Lower leg skin (tissue), 3 donors: ENCODE measurements around the gene ATRN.

ENCODE experiments used
- POLR2A ChIP-seq, 2 donors: fragments of 450-650 bp; IDR thresholded peaks; one replicate each; pipeline ENCODE4 v1.6.1; 2016 to 2017; ENCODE audit warnings: antibody characterized with exemption in 2 of 2, mild to moderate bottlenecking in 1 of 2, moderate library complexity in 1 of 2
- TF ChIP-seq, protein P1 (sequence below), 3 donors: fragments of 450-650 bp; IDR thresholded peaks; one replicate each; pipeline ENCODE4 v1.5.1; 2016; ENCODE audit warnings: antibody characterized with exemption in 3 of 3, mild to moderate bottlenecking in 3 of 3, moderate library complexity in 2 of 3

DNA sequence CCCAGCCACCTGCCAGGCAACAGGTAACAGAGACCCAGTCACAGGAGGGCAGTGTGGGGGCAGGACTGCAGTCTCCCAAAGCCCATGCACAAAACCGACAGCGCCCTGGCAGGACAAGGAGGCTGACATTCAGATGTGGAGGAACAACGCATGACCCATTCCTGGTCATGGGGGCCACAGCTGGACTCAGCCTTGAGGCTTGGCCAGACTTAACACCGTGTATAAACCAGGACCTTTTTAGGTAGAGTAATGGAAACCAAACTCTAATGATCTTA lies 184.2 kb downstream of the ATRN start:
- TF ChIP-seq POLR2A (IDR thresholded peaks at IDR 0.05): no peak
- TF ChIP-seq, protein P1, sequence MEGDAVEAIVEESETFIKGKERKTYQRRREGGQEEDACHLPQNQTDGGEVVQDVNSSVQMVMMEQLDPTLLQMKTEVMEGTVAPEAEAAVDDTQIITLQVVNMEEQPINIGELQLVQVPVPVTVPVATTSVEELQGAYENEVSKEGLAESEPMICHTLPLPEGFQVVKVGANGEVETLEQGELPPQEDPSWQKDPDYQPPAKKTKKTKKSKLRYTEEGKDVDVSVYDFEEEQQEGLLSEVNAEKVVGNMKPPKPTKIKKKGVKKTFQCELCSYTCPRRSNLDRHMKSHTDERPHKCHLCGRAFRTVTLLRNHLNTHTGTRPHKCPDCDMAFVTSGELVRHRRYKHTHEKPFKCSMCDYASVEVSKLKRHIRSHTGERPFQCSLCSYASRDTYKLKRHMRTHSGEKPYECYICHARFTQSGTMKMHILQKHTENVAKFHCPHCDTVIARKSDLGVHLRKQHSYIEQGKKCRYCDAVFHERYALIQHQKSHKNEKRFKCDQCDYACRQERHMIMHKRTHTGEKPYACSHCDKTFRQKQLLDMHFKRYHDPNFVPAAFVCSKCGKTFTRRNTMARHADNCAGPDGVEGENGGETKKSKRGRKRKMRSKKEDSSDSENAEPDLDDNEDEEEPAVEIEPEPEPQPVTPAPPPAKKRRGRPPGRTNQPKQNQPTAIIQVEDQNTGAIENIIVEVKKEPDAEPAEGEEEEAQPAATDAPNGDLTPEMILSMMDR (IDR thresholded peaks at IDR 0.05): no peak
